HepG2 (cell line): ENCODE measurements around the gene WDR53. TPM values are rescaled to one million over a fixed set of nuclear protein-coding genes. Genes with fewer than 3 reads are reported as not detected.

Experiments
- HNF4G ChIP-seq, 2 experiments: sonication (generic) in 1 of 2; formaldehyde crosslinking in 1 of 2; IDR thresholded peaks; 2 replicates each; pipeline versions ENCODE4 v1.4.0 to v1.6.1; 2011 to 2020; ENCODE audit warnings: borderline replicate concordance in 2 of 2, low read depth in 2 of 2, mild to moderate bottlenecking in 2 of 2, low read length in 1 of 2, missing genetic modification reagents in 1 of 2, moderate library complexity in 1 of 2
- KDM5B ChIP-seq: sonication (generic); formaldehyde crosslinking; IDR thresholded peaks from 2 replicates; pipeline ENCODE4 v1.4.0; 2020; ENCODE audit warnings: missing genetic modification reagents, mild to moderate bottlenecking, borderline replicate concordance
- SP140L ChIP-seq: sonication (generic); formaldehyde crosslinking; IDR thresholded peaks from 2 replicates; pipeline ENCODE4 v1.4.0; 2020; ENCODE audit warnings: missing genetic modification reagents, borderline replicate concordance
- ZFY ChIP-seq: sonication (generic); formaldehyde crosslinking; IDR thresholded peaks from 2 replicates; pipeline ENCODE4 v1.4.0; 2020; ENCODE audit warnings: missing genetic modification reagents
- ZHX2 ChIP-seq, 2 experiments: sonication (generic) in 1 of 2; formaldehyde crosslinking in 1 of 2; IDR thresholded peaks; 2 replicates each; pipeline versions ENCODE4 v1.6.1 to v1.9.0; 2014 to 2022; ENCODE audit warnings: antibody characterized with exemption in 1 of 2, borderline replicate concordance in 1 of 2, inconsistent platforms in 1 of 2, low read depth in 1 of 2, missing genetic modification reagents in 1 of 2
- ZNF136 ChIP-seq: sonication (generic); formaldehyde crosslinking; IDR thresholded peaks from 2 replicates; pipeline ENCODE4 v1.8.1; 2022; ENCODE audit warnings: low read depth, mild to moderate bottlenecking, moderate library complexity, missing genetic modification reagents
- ZNF281 ChIP-seq: sonication (generic); formaldehyde crosslinking; IDR thresholded peaks from 2 replicates; pipeline ENCODE4 v1.4.0; 2020; ENCODE audit warnings: missing genetic modification reagents, borderline replicate concordance
- ZNF326 ChIP-seq: sonication (generic); formaldehyde crosslinking; IDR thresholded peaks from 2 replicates; pipeline ENCODE4 v1.4.0; 2020; ENCODE audit warnings: missing genetic modification reagents, borderline replicate concordance
- polyA plus RNA-seq, 8 experiments: library from polyadenylated mRNA; depleted of rRNA in 3 of 8; stranded (reverse) in 7 of 8; unstranded in 1 of 8; fragments of >200 nt; fragmentation: Illumina TruSeq in 4 of 8; extraction: Trizol in 4 of 8; gene quantifications; 2 replicates each; pipeline versions ENCODE4 v1.2.1 to v1.2.3, GENCODE V29; 2011 to 2016; ENCODE audit warnings: low read depth in 4 of 8, missing spikeins in 1 of 8, mixed read lengths in 1 of 8; ENCODE audit not compliant: insufficient read depth in 1 of 8
- total RNA-seq, 5 experiments: library from RNA; depleted of rRNA; stranded (reverse); fragments of >200 nt; fragmentation: Illumina TruSeq; extraction: Trizol; gene quantifications; 2 replicates each; pipeline ENCODE4 v1.2.3, GENCODE V29; 2016; ENCODE audit warnings: low read depth in 1 of 5

WDR53 gene
- total and polyA plus RNA-seq, 2 of the 13 experiments (the other 11 are each of a cell fraction or from before 2014, with no cell fraction given) = 3.5 to 7.7 TPM

- TF ChIP-seq KDM5B (CRISPR knock-in tag) (peak; percentile 66; the same call in 1 of the 2 replicates), SP140L (peak; percentile 44; the same call in 1 of the 2 replicates), ZNF326 (no peak), ZHX2 (IDR thresholded peaks at IDR 0.05; ENCODE audit: low read depth) (peak; percentile 95), ZHX2 (CRISPR knock-in tag; IDR thresholded peaks at IDR 0.05; ENCODE audit: borderline replicate concordance) (0 out of 2 replicates have a peak, but pooled peaks have one; percentile 55), ZNF136 (CRISPR knock-in tag) (peak; percentile 42; the same call in 1 of the 2 replicates), ZFY (CRISPR knock-in tag) (peak; percentile 85), ZNF281 (CRISPR knock-in tag) (peak; percentile 50; the same call in 1 of the 2 replicates), HNF4G (IDR thresholded peaks at IDR 0.05; ENCODE audit: borderline replicate concordance, low read depth, low read length) (no peak), HNF4G (CRISPR knock-in tag; IDR thresholded peaks at IDR 0.05; ENCODE audit: borderline replicate concordance, low read depth) (peak; percentile 58; the same call in 1 of the 2 replicates)
Measured at GRCh38 chr3:196568246-196569002, at the start of gene WDR53, which contains the start of gene FBXO45 (continued).
